Measurements from ENCODE around the gene HSD11B1L.
A peak's percentile ranks its signal among the peaks of the same experiment; 100 is the strongest.
"Not testable (repeated sequence)": the region's sequence is repeated elsewhere in the genome, so short reads cannot be mapped to it uniquely, and the experiment has no call there.

HSD11B1L gene

GRCh38 chr19:5688262-5688881, 7.5 kb downstream of the HSD11B1L start:
- not testable (repeated sequence) for DNase-seq

- DNase-seq = peak; percentile 96
These were observed 9.5 kb downstream of the HSD11B1L start, which contains the start of gene RPL36 for GRCh38 chr19:5690125-5690954. Gene RPL36 (plus strand): TSS chr19:5690295. CDS start chr19:5690508, 213 bp downstream.

GRCh38 chr19:5690955-5691821, 10.4 kb downstream of the HSD11B1L start:
- no peak for DNase-seq

- DNase-seq = no peak
These were observed 11.2 kb downstream of the HSD11B1L start for GRCh38 chr19:5691822-5692722.

- DNase-seq = no peak
These were observed 11.9 kb downstream of the HSD11B1L start for GRCh38 chr19:5692723-5693194.

- DNase-seq = no peak
These were observed 12.7 kb downstream of the HSD11B1L start for GRCh38 chr19:5693195-5694166.

GRCh38 chr19:5694167-5694955, 13.5 kb downstream of the HSD11B1L start:
- no peak for DNase-seq

- DNase-seq = no peak
These were observed 14.3 kb downstream of the HSD11B1L start for GRCh38 chr19:5694956-5695648.

- DNase-seq = no peak
These were observed 14.9 kb downstream of the HSD11B1L start for GRCh38 chr19:5695649-5696195.

- DNase-seq = no peak
These were observed 15.6 kb downstream of the HSD11B1L start for GRCh38 chr19:5696196-5697021.

GRCh38 chr19:5697022-5697889, 16.4 kb downstream of the HSD11B1L start:
- no peak for DNase-seq

GRCh38 chr19:5697890-5698634, 17.2 kb downstream of the HSD11B1L start:
- DNase-seq = no peak

- DNase-seq = no peak
These were observed 18.0 kb downstream of the HSD11B1L start for GRCh38 chr19:5698635-5699422.

- DNase-seq = no peak
These were observed 19.7 kb downstream of the HSD11B1L start for GRCh38 chr19:5700455-5701092.

GRCh38 chr19:5702053-5702410, 21.2 kb downstream of the HSD11B1L start:
- DNase-seq = not testable (repeated sequence)
